ENCODE results near the gene MPDZ.

Gene MPDZ

DNA sequence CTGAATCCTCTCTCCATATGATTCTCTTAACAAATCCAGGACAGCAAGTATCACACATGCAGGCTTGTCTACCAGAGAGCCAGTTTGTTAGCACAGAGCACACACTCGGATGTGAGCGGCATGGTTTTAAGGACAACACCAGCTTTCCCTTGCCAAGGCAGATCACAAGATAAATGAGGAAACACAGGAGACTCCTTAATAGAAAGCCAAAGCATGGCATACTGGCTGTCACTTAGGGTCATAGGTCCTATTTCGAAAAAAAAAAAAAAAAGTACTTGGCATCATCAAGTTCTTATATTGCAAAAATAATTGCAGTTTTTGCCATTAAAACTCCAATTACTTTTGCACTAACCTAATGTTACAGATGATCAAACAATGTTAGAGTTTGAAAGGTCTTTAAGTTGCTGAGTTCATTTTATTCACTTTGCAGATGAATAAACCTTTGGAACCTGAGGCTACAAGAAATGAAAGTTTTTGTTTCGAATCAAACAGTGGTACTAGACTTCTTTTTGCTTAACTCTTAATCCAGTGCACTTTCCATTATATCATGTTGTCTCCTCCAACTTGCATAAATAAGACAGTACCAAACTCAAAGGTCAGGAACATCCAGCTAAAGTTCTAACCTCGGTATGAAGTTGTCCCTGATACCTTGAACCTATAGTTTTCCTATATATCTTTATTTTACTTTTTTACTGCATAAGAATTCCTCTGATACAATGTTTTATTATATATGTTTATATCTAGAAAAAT lies 138.5 kb downstream of the MPDZ start:
- Histone ChIP-seq H3K9ac (ENCODE audit: low read length) (no peak overlapping the region), H3K27me3 (ENCODE audit: low read length) (no peaks in the 10 kb centered on the region), H3F3A (ENCODE audit: insufficient read depth) (no peaks in the 10 kb centered on the region), H3K9me3 (ENCODE audit: insufficient read depth, low read length) (no peaks in the 10 kb centered on the region), H2AFZ (ENCODE audit: low read depth, low read length, severe bottlenecking) (no peak overlapping the region), H3K36me3 (ENCODE audit: low read length) (no peaks in the 10 kb centered on the region), H3K4me2 (ENCODE audit: low read depth, low read length, poor library complexity, severe bottlenecking) (no peak overlapping the region), H3K9me2 (replicated peaks; ENCODE audit: insufficient read depth, low read length) (no peaks in the 10 kb centered on the region), H3K27ac (ENCODE audit: low read depth, low read length) (no peak overlapping the region), H3K4me3 (ENCODE audit: insufficient read depth, low read length, poor library complexity, severe bottlenecking) (no peak overlapping the region), H3K79me2 (ENCODE audit: insufficient read depth, low read length) (no peaks in the 10 kb centered on the region), H4K20me1 (ENCODE audit: low read depth, low read length) (no peaks in the 10 kb centered on the region)
- no peak for TF ChIP-seq EZH2phosphoT487 (conservative IDR thresholded peaks at IDR 0.05; ENCODE audit: low read length)
- TF ChIP-seq, protein P1, sequence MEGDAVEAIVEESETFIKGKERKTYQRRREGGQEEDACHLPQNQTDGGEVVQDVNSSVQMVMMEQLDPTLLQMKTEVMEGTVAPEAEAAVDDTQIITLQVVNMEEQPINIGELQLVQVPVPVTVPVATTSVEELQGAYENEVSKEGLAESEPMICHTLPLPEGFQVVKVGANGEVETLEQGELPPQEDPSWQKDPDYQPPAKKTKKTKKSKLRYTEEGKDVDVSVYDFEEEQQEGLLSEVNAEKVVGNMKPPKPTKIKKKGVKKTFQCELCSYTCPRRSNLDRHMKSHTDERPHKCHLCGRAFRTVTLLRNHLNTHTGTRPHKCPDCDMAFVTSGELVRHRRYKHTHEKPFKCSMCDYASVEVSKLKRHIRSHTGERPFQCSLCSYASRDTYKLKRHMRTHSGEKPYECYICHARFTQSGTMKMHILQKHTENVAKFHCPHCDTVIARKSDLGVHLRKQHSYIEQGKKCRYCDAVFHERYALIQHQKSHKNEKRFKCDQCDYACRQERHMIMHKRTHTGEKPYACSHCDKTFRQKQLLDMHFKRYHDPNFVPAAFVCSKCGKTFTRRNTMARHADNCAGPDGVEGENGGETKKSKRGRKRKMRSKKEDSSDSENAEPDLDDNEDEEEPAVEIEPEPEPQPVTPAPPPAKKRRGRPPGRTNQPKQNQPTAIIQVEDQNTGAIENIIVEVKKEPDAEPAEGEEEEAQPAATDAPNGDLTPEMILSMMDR (IDR thresholded peaks at IDR 0.05; ENCODE audit: insufficient read depth, low read length, poor library complexity, severe bottlenecking) = no peak

DNA sequence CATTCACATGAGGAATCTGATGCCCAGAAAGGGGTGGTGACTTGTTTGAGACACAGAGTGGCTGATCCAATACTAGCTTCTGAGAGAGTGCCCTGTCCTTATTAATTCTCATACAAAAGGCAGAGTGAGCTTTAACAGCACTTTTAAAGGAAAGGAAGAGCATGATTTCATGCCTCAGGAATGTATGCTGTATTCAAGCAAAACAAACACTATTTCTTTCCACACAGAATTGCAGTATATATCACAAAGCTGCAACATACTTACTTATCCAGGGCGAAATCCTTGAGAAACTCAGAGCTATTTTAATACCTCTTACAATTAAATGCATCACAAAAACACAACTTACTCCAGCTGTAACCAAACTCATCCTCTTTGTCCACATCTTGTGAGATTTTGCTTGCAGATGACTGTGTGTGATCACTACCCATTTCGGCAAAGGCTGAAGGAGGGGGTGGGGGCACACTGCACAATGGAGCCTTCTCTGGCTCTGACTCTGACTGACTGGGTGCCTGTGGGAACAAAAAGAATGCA lies 139.8 kb downstream of the MPDZ start:
- no peaks in the 10 kb centered on the region for H3K27me3 ChIP-seq (ENCODE audit: low read length)
- no peak for TF ChIP-seq EZH2phosphoT487 (conservative IDR thresholded peaks at IDR 0.05; ENCODE audit: low read length)
- TF ChIP-seq, protein P1 (IDR thresholded peaks at IDR 0.05; ENCODE audit: insufficient read depth, low read length, poor library complexity, severe bottlenecking) = no peak
- no peaks in the 10 kb centered on the region for H3K36me3 ChIP-seq (ENCODE audit: low read length)
- no peak overlapping the region for H2AFZ ChIP-seq (ENCODE audit: low read depth, low read length, severe bottlenecking)
- no peak overlapping the region for H3K9ac ChIP-seq (ENCODE audit: low read length)
- H3F3A ChIP-seq (ENCODE audit: insufficient read depth) = no peaks in the 10 kb centered on the region
- no peak overlapping the region for H3K27ac ChIP-seq (ENCODE audit: low read depth, low read length)
- H4K20me1 ChIP-seq (ENCODE audit: low read depth, low read length) = no peaks in the 10 kb centered on the region
- H3K4me3 ChIP-seq (ENCODE audit: insufficient read depth, low read length, poor library complexity, severe bottlenecking) = no peak overlapping the region
- H3K9me2 ChIP-seq (replicated peaks; ENCODE audit: insufficient read depth, low read length) = no peaks in the 10 kb centered on the region
- H3K4me2 ChIP-seq (ENCODE audit: low read depth, low read length, poor library complexity, severe bottlenecking) = no peak overlapping the region
- no peaks in the 10 kb centered on the region for H3K79me2 ChIP-seq (ENCODE audit: insufficient read depth, low read length)
- H3K9me3 ChIP-seq (ENCODE audit: insufficient read depth, low read length) = no peaks in the 10 kb centered on the region

DNA sequence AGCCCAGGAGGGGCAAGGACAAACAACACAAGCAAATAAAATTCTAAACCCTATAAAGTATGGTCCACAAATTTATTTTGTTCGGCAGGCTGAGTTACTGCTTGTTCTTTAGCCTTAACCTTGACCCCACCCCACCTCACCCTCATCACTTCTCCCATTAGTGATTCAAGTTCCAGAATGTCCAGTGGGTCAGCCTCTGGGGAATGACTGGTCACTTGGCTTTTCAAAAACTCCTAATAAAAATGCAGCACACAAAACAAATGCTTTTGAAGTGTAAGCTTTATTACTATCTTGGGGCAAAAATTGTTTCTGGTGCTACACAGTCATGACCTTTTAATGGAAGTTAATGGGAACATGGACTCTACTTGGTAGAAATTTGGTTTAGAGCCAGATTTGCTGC lies 142.1 kb downstream of the MPDZ start:
- no peak overlapping the region for H2AFZ ChIP-seq (ENCODE audit: low read depth, low read length, severe bottlenecking)
- H3K36me3 ChIP-seq (ENCODE audit: low read length) = no peaks in the 10 kb centered on the region

More for the DNA sequence above, 142.1 kb downstream of the MPDZ start:
- Histone ChIP-seq H3K27me3 (ENCODE audit: low read length) (no peaks in the 10 kb centered on the region), H3F3A (ENCODE audit: insufficient read depth) (no peaks in the 10 kb centered on the region), H3K9me2 (replicated peaks; ENCODE audit: insufficient read depth, low read length) (no peaks in the 10 kb centered on the region), H3K9ac (ENCODE audit: low read length) (no peak overlapping the region), H4K20me1 (ENCODE audit: low read depth, low read length) (no peaks in the 10 kb centered on the region), H3K4me3 (ENCODE audit: insufficient read depth, low read length, poor library complexity, severe bottlenecking) (no peak overlapping the region), H3K27ac (ENCODE audit: low read depth, low read length) (no peak overlapping the region), H3K79me2 (ENCODE audit: insufficient read depth, low read length) (no peaks in the 10 kb centered on the region), H3K9me3 (ENCODE audit: insufficient read depth, low read length) (no peaks in the 10 kb centered on the region), H3K4me2 (ENCODE audit: low read depth, low read length, poor library complexity, severe bottlenecking) (no peak overlapping the region)
- TF ChIP-seq, protein P1 (IDR thresholded peaks at IDR 0.05; ENCODE audit: insufficient read depth, low read length, poor library complexity, severe bottlenecking) = no peak
- TF ChIP-seq EZH2phosphoT487 (conservative IDR thresholded peaks at IDR 0.05; ENCODE audit: low read length) = no peak

All from SU-DHL-6 (cell line).